GM21576 (cell line): ENCODE measurements around the gene TRIL.

ENCODE experiments used
- ATAC-seq: cut with Tn5 transposase; IDR thresholded peaks from one replicate; pipeline ENCODE4 v1.9.1; 2021; ENCODE audit warnings: mild to moderate bottlenecking, moderate library complexity; ENCODE audit not compliant: unreplicated experiment

TRIL gene

GRCh38 chr7:28958235-28958979 lies at the start of gene TRIL:
TRIL (minus strand) TSS chr7:28958330; CDS start chr7:28958046, 284 bp downstream.
- no peak for ATAC-seq

DNA sequence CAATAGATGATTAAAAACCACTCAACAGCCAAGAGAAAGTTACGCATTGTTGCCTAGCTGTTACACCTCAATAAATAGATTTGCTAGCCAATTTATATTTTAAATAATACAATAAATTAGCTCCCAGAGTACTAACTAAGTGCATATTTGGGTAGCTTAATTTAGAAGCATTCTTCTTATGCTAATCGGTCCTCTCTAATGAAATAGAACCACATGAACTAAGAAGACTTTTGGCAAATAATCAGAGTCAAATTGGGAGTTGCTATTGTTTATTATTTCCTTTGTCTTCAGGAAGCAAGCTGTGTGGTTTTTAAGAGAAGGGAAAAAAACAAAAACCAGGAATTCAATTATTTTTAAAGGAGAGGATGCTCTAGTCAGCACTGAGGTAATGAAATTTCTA lies 49.0 kb upstream of the TRIL start:
- no peak for ATAC-seq

GRCh38 chr7:29005829-29006228 lies 47.7 kb upstream of the TRIL start:
- ATAC-seq, result no peak

DNA sequence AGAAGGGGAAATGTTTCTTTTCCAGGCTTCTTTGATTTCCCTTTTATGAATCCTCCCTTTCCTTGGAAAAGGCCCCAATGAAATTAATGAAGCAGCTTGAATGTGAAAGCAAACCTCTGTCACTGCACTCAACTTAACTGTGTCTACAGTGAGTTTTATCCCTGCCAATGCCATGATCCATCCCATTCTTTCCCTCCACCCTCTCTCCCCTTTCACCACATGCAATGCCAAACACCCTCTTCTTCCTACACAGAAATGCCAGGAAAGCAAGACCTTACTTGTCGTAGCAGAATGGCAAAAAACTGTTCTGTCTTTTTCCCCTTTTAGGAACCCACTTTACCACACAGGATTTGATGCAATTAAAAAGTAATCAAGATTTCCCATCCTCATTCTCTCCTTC lies 47.3 kb upstream of the TRIL start:
- ATAC-seq, result no peak

GRCh38 chr7:29003703-29004102 lies 45.6 kb upstream of the TRIL start:
- no peak for ATAC-seq

- no peak for ATAC-seq
Observed at GRCh38 chr7:29000717-29001076, 42.6 kb upstream of the TRIL start.

- ATAC-seq, result no peak
Observed at GRCh38 chr7:28999895-29000716, 42.0 kb upstream of the TRIL start.

GRCh38 chr7:28999427-28999826 lies 41.3 kb upstream of the TRIL start:
- ATAC-seq, result no peak

GRCh38 chr7:28998105-28998504 lies 40.0 kb upstream of the TRIL start:
- no peak for ATAC-seq

- ATAC-seq, result no peak
Observed at GRCh38 chr7:28996836-28997235, 38.7 kb upstream of the TRIL start.

DNA sequence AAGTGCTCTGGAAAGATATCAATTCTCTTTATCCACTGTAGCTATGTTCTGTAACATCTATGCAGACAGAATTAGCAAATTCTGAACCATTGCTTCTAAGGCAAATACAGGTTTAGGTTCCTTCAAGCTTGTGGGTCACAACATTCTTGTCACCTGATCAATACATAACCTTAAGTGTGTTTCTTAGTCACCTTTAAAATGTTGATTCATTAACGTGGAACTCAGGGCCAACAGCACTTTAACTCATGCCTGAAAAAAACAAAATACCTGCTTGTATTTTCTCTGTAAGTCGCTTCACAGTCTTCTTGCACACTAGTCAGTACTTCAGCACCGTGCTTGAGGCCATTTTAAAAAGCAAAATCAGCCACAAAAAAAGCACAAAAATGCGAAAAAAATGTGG lies 35.2 kb upstream of the TRIL start:
- no peak for ATAC-seq

DNA sequence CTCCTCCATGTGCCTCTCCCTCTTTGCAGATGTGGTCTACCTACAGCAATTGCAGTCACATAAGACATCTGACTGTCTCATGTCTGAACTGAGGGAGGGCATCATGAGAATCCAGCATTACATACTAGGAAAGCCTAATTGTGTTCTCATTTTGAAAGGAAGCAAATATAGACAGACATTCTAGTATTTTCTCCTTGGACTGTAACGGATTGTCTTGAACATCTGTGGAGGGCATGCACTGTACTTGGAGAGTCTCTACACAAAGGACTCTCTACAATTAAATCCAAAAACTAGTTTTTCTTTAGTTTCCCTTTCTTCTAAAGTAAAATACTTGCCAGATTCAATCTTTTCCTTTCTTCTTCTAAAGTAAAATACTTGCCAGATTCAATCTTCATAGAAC lies 34.7 kb upstream of the TRIL start:
- ATAC-seq, result no peak

DNA sequence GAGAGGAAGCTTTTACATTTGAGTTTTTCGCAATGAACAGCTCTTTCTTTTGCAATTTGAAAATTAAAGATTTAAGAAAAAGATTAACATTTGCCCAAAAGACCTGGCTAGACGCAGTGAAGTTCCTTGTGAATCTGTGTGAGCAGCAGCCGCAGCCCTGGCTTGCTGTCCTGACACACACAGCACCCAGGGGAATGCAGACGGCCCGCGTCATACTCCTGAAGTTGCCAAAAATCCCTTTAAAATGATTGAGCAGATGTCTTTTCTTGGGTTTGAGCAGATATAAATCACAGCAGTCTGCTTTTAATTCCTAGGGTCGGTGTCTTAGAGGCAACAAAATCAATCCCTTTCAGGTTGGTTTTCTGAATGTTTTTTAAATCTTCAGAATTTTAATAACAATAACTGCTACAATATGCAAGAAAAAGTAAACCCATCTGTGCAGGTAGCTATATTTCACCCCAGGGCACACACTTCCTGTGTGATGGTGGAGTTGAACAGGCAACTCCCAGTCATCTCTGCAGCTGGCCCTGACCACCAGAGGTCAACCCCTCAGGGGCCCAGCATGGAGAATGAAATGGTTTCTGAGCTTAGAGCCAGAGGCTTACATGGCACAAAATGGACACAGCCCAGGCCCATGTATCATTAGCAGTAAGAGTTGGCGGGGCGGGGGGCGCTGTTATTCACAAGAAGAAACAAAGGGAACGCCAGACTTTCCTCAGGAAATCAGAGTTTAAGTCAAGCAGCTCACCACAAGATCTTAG lies 32.2 kb upstream of the TRIL start:
- ATAC-seq, result no peak

GRCh38 chr7:28989211-28989980 lies 31.3 kb upstream of the TRIL start:
- ATAC-seq, result no peak

DNA sequence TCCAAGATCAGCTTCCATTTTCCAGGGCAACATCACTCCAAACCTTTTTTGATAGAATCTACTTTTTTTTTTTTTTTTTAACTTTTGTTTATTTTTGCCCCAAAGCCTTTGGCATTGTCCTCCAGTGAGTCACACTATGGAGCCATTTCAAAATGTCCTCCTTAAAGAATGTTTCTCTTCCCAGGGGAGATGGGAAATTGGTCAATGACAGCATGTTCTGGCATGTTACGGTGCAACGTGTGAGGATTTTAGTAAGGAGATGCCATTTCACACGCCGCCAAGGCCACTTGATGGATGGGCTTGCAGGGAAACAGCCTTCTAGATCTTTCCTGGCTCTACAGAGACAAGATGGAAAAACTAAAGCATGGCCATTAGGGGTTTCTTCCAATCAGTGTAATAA lies 30.7 kb upstream of the TRIL start:
- no peak for ATAC-seq

DNA sequence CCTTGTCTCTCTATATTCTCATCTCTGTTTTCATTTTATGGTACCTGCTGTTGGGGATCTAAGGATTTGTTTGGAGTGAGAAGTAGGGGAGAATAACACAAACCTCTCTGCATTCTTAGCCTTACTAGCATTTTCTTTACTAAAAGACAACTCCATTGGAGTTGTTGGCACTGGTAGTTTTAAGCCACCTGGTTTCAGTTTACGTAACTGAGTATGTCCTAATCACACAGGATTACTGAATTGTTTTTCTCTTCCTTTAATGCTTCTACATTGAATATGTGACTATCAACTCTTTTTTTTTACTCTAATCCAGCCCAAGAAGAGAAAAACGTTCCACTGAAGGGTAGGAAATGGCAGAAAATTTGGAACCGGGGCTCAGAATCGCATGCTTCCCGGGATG lies 30.0 kb upstream of the TRIL start:
- no peak for ATAC-seq

DNA sequence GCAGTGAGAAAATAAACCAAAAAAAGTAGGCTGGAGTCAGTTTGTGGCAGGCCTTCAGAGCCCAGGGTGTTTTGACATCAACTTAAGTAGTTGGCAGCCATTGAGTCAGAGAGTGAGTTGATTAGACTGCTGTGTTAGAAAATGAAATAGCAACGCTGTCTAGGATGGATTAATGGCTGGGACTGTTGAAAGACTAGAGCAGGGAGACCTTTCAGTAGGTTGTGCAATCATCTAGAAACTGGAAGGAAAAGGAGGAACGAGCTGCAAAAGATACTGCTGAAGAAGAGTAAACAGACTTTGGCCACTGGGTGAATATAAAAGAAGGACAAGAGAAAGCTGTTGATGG lies 28.6 kb upstream of the TRIL start:
- ATAC-seq, result no peak

- ATAC-seq, result no peak
Observed at GRCh38 chr7:28986028-28986764, 28.1 kb upstream of the TRIL start.

- no peak for ATAC-seq
Observed at GRCh38 chr7:28984631-28985030, 26.5 kb upstream of the TRIL start.

GRCh38 chr7:28984217-28984616 lies 26.1 kb upstream of the TRIL start:
- no peak for ATAC-seq
